GM23338 (cell line): Measurements from ENCODE around the gene CRYBG3. TPM values are rescaled to one million over a fixed set of nuclear protein-coding genes. Genes with fewer than 3 reads are reported as not detected.

Source experiments
- ATAC-seq: fragments of 200-7000 bp; cut with Tn5 transposase; 3 replicates; pipeline ENCODE4 v1.9.1; 2020
- DNase-seq: peaks from one replicate; pipeline ENCODE4 v3.0.0-alpha.2; 2015; ENCODE audit warnings: low spot score
- H2AFZ ChIP-seq: fragments of 200-600 bp; sonication (generic); 2 replicates; pipeline ENCODE4 v1.8.0; 2016; ENCODE audit warnings: antibody characterized with exemption, mild to moderate bottlenecking, moderate library complexity
- H3F3A ChIP-seq: fragments of 200-600 bp; sonication (generic); replicated peaks from 2 replicates; pipeline ENCODE4 v1.8.0; 2017; ENCODE audit warnings: antibody characterized with exemption, mixed run types, low read depth
- H3K27ac ChIP-seq: fragments of 200-600 bp; sonication (generic); 2 replicates; pipeline ENCODE4 v1.6.1; 2016; ENCODE audit warnings: low read depth
- H3K27me3 ChIP-seq: fragments of 200-600 bp; sonication (generic); 2 replicates; pipeline ENCODE4 v1.8.0; 2016; ENCODE audit warnings: mild to moderate bottlenecking, mixed run types, moderate library complexity; ENCODE audit not compliant: insufficient read depth
- H3K36me3 ChIP-seq: fragments of 200-600 bp; sonication (generic); 2 replicates; pipeline ENCODE4 v1.8.0; 2016; ENCODE audit warnings: mild to moderate bottlenecking; ENCODE audit not compliant: insufficient read depth
- H3K4me1 ChIP-seq: fragments of 200-600 bp; sonication (generic); 2 replicates; pipeline ENCODE4 v1.8.0; 2016; ENCODE audit warnings: mild to moderate bottlenecking, moderate library complexity; ENCODE audit not compliant: insufficient read depth
- H3K4me2 ChIP-seq: fragments of 200-600 bp; sonication (generic); 2 replicates; pipeline ENCODE4 v1.7.1; 2017; ENCODE audit warnings: mixed run types
- H3K4me3 ChIP-seq: fragments of 200-600 bp; sonication (generic); 2 replicates; pipeline ENCODE4 v1.6.1; 2016; ENCODE audit warnings: mixed run types
- H3K79me2 ChIP-seq: fragments of 200-600 bp; sonication (generic); replicated peaks from 2 replicates; pipeline ENCODE4 v1.8.0; 2017; ENCODE audit warnings: mild to moderate bottlenecking; ENCODE audit not compliant: insufficient read depth
- H3K9me2 ChIP-seq: fragments of 200-600 bp; sonication (generic); 2 replicates; pipeline ENCODE4 v1.8.0; 2017; ENCODE audit not compliant: insufficient read depth
- H4K20me1 ChIP-seq: fragments of 200-600 bp; sonication (generic); replicated peaks from 2 replicates; pipeline ENCODE4 v1.8.0; 2017; ENCODE audit warnings: mild to moderate bottlenecking; ENCODE audit not compliant: insufficient read depth
- H3K27ac Mint-ChIP-seq: 2 replicates; pipeline ENCODE4 v1.8.0; 2020; ENCODE audit warnings: inconsistent platforms, mild to moderate bottlenecking, moderate library complexity, mixed read lengths
- H3K27me3 Mint-ChIP-seq: 3 replicates; pipeline ENCODE4 v1.8.0; 2022; ENCODE audit warnings: low read depth, mild to moderate bottlenecking, moderate library complexity, mixed read lengths, inconsistent platforms; ENCODE audit not compliant: insufficient read depth, poor library complexity
- H3K36me3 Mint-ChIP-seq: 3 replicates; pipeline ENCODE4 v1.8.0; 2021; ENCODE audit warnings: low read depth, mild to moderate bottlenecking, inconsistent platforms, moderate library complexity, mixed read lengths
- H3K4me1 Mint-ChIP-seq: 3 replicates; pipeline ENCODE4 v1.8.0; 2020; ENCODE audit warnings: mild to moderate bottlenecking, inconsistent platforms, mixed read lengths
- H3K4me3 Mint-ChIP-seq: 3 replicates; pipeline ENCODE4 v1.8.0; 2021; ENCODE audit warnings: moderate library complexity, mild to moderate bottlenecking, inconsistent platforms, mixed read lengths
- H3K9me3 Mint-ChIP-seq: 3 replicates; pipeline ENCODE4 v1.8.0; 2020; ENCODE audit warnings: moderate library complexity, mild to moderate bottlenecking, inconsistent platforms, mixed read lengths
- ETS1 ChIP-seq: IDR thresholded peaks from 2 replicates; pipeline ENCODE4 v1.6.1; 2016; ENCODE audit warnings: antibody characterized with exemption
- EZH2 ChIP-seq: fragments of 200-600 bp; sonication (generic); IDR thresholded peaks from one replicate; pipeline ENCODE4 v1.8.0; 2017; ENCODE audit warnings: antibody characterized with exemption, mild to moderate bottlenecking, low read depth; ENCODE audit not compliant: unreplicated experiment
- JUNB ChIP-seq: IDR thresholded peaks from one replicate; pipeline ENCODE4 v1.6.1; 2016; ENCODE audit warnings: antibody characterized with exemption; ENCODE audit not compliant: unreplicated experiment
- NANOG ChIP-seq: IDR thresholded peaks from 2 replicates; pipeline ENCODE4 v1.6.1; 2016; ENCODE audit warnings: antibody characterized with exemption, borderline replicate concordance
- POLR2AphosphoS5 ChIP-seq: IDR thresholded peaks from 2 replicates; pipeline ENCODE4 v1.6.1; 2016; ENCODE audit warnings: antibody characterized with exemption, low read depth
- STAT1 ChIP-seq: IDR thresholded peaks from one replicate; pipeline ENCODE4 v1.6.1; 2016; ENCODE audit warnings: antibody characterized with exemption; ENCODE audit not compliant: unreplicated experiment
- ZNF114 ChIP-seq: fragments of 250-450 bp; sonication (Bioruptor Pico); IDR thresholded peaks from 2 replicates; pipeline ENCODE4 v1.5.0; 2020; ENCODE audit warnings: mild to moderate bottlenecking, moderate library complexity
- ZNF331 ChIP-seq: fragments of 250-450 bp; sonication (Bioruptor Pico); IDR thresholded peaks from 2 replicates; pipeline ENCODE4 v1.5.0; 2020; ENCODE audit warnings: low read depth, mild to moderate bottlenecking, moderate library complexity
- ZNF462 ChIP-seq: fragments of 250-450 bp; sonication (Bioruptor Pico); IDR thresholded peaks from 2 replicates; pipeline ENCODE4 v1.5.0; 2020; ENCODE audit warnings: mild to moderate bottlenecking, moderate library complexity
- polyA plus RNA-seq: library from polyadenylated mRNA; unstranded; fragments of >200 nt; fragmentation: Nextera tagmentation; extraction: Ambion mirVana; gene quantifications from 2 replicates; pipeline ENCODE4 v1.2.1, GENCODE V29; 2016
- total RNA-seq: library from RNA; depleted of rRNA; stranded (reverse); fragments of >200 nt; shearing (Covaris generic); gene quantifications from 2 replicates; pipeline ENCODE4 v1.2.3, GENCODE V29; 2014
- TF ChIP-seq, protein P1 (sequence below), 2 experiments: fragments of 200-600 bp in 1 of 2; sonication (generic) in 1 of 2; conservative IDR thresholded peaks; 2 replicates each; pipeline versions ENCODE4 v1.5.1 to v1.6.1; 2016 to 2017; ENCODE audit warnings: antibody characterized with exemption in 2 of 2, low read depth in 2 of 2, mild to moderate bottlenecking in 2 of 2, moderate library complexity in 1 of 2
- TF ChIP-seq, protein P2 (sequence below): IDR thresholded peaks from one replicate; pipeline ENCODE4 v1.6.1; 2018; ENCODE audit warnings: antibody characterized with exemption; ENCODE audit not compliant: unreplicated experiment

The CRYBG3 gene
- total and polyA plus RNA-seq, 2 experiments from 2014 or later: 2.3 to 8.9 TPM

DNA sequence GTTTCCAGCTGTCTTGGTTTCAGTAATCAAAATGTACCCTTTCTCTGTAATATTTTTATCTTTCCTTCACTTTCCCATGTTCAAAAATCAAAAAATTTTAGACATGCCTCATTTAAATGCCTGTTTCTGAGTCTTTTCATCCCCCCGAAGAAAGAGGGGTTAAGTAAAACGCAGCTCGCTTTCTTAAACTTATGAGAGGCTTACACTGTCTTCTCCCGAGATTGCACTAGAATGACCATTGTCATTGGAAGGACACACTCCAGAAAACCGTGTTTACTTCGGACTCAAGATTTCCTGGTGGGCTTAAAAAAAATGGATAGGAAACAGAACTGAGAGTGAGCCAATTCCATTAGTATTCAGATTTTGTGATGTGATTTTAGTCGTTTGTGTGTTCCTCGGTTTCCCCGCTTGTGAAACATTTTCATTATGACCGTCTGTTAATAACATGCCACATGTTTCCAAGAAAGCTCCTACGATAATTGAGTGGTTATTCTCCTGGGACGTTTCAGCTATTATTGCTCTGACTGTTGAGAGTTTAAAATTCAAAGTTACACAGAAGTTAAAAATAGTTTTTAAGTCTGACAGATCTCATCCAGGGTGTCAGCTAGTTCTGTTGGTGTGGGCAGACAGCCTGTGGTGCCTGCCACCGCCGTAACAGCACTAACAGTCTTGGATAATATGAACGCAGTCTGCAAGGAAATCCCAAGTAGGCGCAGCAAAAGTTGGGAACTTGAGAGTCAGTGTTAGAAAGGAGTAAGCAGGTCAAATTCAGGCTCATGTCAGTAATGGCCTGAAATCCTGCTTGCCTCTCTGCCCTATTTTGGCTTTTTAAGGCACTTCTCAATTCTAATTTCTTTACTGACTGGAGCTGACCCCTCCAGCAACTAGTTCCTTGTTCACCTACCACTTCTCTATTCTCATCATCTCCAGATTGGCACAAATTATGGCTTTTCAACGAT, 1.5 kb downstream of the CRYBG3 start (continued):
- TF ChIP-seq, protein P1, sequence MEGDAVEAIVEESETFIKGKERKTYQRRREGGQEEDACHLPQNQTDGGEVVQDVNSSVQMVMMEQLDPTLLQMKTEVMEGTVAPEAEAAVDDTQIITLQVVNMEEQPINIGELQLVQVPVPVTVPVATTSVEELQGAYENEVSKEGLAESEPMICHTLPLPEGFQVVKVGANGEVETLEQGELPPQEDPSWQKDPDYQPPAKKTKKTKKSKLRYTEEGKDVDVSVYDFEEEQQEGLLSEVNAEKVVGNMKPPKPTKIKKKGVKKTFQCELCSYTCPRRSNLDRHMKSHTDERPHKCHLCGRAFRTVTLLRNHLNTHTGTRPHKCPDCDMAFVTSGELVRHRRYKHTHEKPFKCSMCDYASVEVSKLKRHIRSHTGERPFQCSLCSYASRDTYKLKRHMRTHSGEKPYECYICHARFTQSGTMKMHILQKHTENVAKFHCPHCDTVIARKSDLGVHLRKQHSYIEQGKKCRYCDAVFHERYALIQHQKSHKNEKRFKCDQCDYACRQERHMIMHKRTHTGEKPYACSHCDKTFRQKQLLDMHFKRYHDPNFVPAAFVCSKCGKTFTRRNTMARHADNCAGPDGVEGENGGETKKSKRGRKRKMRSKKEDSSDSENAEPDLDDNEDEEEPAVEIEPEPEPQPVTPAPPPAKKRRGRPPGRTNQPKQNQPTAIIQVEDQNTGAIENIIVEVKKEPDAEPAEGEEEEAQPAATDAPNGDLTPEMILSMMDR (conservative IDR thresholded peaks at IDR 0.05; ENCODE audit: low read depth in 2 of 2): no peak
- no peak for TF ChIP-seq POLR2AphosphoS5
- TF ChIP-seq ZNF114 (CRISPR knock-in tag): no peak
- no peak for TF ChIP-seq NANOG
- no peak for TF ChIP-seq JUNB
- TF ChIP-seq, protein P2, sequence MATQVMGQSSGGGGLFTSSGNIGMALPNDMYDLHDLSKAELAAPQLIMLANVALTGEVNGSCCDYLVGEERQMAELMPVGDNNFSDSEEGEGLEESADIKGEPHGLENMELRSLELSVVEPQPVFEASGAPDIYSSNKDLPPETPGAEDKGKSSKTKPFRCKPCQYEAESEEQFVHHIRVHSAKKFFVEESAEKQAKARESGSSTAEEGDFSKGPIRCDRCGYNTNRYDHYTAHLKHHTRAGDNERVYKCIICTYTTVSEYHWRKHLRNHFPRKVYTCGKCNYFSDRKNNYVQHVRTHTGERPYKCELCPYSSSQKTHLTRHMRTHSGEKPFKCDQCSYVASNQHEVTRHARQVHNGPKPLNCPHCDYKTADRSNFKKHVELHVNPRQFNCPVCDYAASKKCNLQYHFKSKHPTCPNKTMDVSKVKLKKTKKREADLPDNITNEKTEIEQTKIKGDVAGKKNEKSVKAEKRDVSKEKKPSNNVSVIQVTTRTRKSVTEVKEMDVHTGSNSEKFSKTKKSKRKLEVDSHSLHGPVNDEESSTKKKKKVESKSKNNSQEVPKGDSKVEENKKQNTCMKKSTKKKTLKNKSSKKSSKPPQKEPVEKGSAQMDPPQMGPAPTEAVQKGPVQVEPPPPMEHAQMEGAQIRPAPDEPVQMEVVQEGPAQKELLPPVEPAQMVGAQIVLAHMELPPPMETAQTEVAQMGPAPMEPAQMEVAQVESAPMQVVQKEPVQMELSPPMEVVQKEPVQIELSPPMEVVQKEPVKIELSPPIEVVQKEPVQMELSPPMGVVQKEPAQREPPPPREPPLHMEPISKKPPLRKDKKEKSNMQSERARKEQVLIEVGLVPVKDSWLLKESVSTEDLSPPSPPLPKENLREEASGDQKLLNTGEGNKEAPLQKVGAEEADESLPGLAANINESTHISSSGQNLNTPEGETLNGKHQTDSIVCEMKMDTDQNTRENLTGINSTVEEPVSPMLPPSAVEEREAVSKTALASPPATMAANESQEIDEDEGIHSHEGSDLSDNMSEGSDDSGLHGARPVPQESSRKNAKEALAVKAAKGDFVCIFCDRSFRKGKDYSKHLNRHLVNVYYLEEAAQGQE: no peak
- no peak for TF ChIP-seq STAT1
- TF ChIP-seq ETS1: no peak

DNA sequence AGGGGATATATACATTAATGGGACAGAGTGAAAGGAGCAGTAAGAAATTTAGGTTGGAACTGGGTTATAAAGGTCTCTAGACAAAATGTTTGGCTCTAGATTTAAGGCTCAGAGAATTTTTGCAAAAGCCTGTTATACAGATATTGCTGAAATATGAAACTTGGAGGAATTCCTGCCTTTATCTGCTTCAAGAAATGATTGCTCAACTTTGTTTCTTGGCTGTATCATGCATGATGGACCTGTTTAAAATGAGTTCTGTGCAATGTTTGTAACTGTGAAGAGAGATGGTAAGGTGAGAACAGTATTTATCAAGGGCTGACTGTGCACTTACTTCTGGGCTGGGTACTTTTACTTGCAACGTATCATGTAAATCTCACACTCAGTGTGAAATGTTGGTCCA, 3.3 kb downstream of the CRYBG3 start:
- no peak for TF ChIP-seq STAT1
- TF ChIP-seq POLR2AphosphoS5: no peak
- TF ChIP-seq ZNF114 (CRISPR knock-in tag): no peak
- TF ChIP-seq ZNF462: no peak
- no peak for TF ChIP-seq ZNF331 (CRISPR knock-in tag)
- no peak for TF ChIP-seq EZH2
- H3K9me3 Mint-ChIP-seq: no peaks in the 10 kb centered on the region; the same call in 2 of the 3 replicates
- Histone ChIP-seq H3F3A (0 out of 2 replicates have a peak, but pooled peaks cover 3% of the 10 kb centered on the region), H3K27ac (no peak overlapping the region), H3K36me3 (no peaks in the 10 kb centered on the region), H3K27me3 (peaks cover 28% of the 10 kb centered on the region), H3K79me2 (peaks cover 45% of the 10 kb centered on the region), H3K4me2 (no peak overlapping the region), H3K4me1 (peaks cover 14% of the 10 kb centered on the region; the same call in 1 of the 2 replicates), H3K4me3 (no peak overlapping the region), H2AFZ (no peak overlapping the region), H4K20me1 (no peaks in the 10 kb centered on the region), H3K9me2 (no peaks in the 10 kb centered on the region)
- H3K4me3 Mint-ChIP-seq: no peak overlapping the region
- H3K27ac Mint-ChIP-seq: no peak overlapping the region
- ATAC-seq: no peak
- no peaks in the 10 kb centered on the region; the same call in 2 of the 3 replicates for H3K36me3 Mint-ChIP-seq
- DNase-seq: no peak
- H3K4me1 Mint-ChIP-seq: peaks cover 11% of the 10 kb centered on the region
- H3K27me3 Mint-ChIP-seq: peaks cover 21% of the 10 kb centered on the region
